HG02840 (cell line): ENCODE data around the gene GRIK3.

ENCODE experiments used
- ATAC-seq: cut with Tn5 transposase; IDR thresholded peaks from one replicate; pipeline ENCODE4 v1.9.1; 2021; ENCODE audit warnings: mild to moderate bottlenecking, moderate library complexity, moderate number of reproducible peaks; ENCODE audit not compliant: unreplicated experiment, low FRiP score

The GRIK3 gene

GRCh38 chr1:36984026-36984425, 50.3 kb downstream of the GRIK3 start:
- no peak for ATAC-seq

DNA sequence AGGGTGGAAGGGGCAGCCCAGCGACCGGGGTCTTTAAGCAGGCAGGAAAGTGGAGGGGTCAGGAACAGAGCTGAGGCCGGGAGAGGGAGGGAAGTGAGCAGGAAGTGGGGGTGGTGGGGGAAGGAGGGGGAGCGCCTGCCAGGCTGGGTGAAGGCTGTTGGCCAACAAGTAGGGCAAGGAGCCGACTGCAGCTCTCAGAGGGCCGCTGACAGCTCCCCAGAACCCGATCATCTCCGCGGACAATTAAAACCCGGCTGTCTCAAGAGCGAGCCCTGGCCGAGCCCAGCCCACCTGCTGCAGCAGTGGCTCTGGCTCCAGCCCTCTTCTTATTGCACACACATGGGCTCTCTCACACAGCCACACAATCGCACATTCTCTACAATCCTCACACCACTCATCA, 51.6 kb downstream of the GRIK3 start:
- ATAC-seq, result no peak

DNA sequence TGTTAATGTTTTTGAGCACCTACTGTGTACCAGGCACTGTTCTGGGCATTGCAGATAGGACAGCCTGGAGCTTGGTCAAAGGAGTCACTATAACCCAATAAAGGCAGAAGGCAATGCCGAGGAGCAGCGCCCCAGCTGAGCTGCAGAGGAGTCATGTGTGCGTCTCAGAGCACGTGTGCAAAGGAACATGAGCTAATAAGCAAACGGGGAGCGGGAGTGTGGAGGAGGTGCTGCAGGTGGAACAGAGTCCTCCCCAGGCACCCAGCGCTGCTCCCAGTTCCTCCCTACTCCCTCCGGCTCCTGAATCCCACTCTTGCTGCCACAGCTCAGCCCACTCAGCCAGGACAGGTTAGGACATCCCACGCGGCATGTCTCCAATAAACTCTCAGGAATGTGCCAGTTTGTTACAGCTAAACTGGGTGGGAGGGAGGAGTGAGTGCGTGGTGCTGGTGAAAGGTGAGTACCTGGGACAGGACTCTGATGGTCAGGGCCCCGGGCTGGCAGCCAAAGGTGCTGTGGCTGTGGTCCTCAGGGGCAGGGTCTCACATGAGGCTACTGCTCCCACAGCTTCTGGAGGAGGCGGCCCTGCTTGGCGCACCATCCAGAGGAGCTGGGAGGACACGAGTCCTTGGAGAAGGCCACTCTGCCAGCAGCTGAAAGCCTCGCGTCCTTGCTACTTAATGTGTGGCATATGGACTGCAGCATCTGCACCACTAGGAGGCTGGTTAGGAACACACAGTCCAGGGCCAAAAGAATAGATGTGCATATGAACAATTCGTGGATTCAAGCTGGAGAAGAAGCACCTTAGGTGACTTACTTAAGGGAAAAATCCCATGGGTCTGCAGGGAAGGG, 52.3 kb downstream of the GRIK3 start:
- ATAC-seq, result no peak

DNA sequence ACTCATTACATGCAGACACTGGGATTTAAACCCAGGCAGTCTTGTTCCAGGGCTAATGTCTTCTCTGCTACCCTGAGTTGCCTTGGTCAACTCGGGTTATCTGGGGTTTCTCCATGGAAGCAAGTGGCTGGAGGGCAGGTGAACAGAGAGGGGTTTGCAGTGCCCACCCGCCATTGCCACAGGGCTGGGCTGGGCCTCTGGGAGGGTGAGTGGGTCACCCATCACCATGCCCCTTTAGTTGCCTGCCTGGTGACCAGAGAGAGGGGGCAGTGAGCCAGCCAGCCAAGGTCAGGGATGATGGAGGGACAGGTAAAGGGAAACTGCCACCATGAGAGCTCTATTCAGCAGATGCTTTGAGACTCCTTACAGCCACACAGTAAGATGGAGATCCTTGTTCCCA, 53.2 kb downstream of the GRIK3 start:
- ATAC-seq, result no peak

DNA sequence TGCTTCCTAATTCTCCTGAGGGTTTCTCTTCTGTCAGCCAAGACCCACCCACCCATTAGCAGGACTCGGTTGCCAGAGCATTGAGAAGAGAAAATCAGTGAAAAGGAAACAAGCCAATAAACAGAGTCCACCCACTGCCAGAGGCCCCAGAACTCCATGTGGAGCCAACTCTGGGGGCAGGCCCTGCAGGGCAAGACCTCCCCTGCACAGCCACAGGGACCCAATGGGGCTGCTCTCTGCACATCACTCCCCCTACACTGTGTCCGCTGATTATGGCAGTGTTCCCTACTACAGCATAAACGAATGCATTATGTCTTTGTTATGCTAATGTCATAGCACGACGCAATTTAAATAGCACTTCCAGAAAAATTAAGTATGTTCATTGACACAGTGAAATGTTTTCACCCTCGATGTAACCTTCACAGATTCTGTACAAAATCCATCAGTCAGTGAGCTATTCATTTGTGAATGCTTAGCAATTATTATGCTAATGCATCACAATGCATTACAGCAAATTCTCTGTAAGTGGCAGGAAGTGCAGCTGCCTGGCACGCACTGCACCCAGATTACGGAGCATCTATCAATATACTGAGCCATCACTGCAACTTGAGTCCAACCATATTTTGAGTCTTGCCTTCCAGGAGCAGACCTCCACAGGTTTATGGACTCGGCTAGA, 56.4 kb downstream of the GRIK3 start:
- no peak for ATAC-seq

DNA sequence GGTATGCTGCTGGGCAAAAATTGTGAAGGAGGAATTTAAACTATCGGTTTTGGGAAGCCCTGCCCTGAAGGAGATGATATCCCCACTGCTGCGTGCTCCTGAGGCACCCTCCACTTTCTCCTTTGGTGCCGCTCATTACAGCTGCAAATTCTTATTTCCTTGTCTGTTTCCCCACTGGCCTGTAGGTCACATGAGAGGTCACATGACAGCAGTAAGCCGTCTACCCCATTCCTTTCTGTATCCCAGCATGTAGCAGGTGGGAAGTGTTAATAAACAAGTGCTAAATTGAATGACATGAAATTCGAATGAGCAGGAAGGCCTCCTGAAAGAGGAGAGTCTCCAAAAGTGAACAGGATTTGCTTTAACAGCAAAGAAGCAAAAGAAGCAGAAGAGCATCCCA, 58.7 kb downstream of the GRIK3 start:
- ATAC-seq, result no peak

DNA sequence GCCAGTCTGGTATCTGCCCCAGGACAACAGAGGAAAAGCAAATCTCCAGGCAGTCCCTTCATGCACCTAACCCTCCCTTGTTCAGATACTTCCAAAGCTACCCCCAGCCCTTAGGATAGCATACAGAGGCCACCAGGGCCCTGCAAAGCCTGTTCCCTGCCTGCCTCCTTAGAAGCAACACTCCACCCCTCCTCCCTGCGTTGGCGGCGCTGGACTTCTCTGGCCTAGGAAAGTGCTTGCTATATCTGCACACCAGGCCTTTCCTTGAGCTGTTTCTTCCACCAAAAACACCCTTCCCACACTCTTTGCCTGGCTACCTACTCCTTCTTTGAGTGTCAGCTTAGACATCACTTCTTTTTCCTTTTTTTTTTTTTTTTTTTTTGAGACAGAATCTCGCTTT, 61.3 kb downstream of the GRIK3 start:
- no peak for ATAC-seq

DNA sequence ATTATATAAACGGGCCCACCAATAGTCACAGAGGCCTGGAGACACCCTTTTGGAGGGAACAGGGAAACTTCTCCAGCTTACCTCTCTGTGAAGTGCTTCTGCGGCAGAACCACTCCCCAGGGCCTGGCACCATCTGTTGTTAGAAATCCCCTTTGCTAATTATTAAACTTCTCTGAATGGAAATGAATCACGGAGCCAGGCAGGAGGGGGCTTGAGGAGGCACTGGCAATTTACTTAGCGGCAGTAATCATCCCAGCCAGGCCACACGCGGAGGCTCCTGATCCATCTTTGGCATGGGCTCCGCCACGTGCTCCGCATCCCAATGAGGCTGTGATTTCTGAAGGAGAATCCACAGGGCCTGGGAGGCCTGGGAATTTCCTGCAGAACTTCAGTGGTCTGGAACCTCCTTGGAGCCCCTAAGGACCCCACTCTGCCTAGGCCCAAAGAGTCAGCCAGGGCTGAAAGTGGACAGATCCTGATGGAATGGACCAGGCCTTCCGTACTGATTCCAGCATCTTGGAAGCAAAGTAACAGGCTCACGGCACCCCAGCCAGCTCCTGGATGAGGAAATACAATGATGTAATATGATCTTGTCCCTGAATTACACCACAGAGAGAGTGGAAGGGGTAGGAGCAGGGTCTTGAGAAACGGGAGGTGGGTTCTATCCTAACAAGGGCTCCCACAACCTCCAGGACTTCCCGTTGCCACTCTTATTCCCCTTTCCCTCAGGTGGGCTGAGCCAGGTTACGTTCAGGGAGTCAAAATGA, 62.3 kb downstream of the GRIK3 start:
- no peak for ATAC-seq

DNA sequence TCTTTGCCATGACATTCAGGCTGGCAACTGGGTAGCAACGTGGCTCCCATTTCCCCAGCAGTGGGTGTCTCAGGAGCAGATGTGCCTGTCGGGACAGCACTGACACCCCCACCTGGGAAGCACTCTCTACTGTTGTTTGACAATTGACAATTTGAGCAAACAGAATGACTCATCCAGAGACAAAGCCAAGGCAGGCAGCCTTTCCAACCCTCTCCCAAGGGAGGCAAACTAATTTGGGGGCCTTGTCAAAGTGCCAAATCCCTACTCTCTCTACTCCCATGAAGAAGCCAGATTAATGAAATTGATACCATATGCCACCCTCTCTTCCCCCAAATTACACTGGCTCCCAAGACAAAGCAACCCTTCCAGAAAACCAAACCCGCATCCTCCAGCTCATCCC, 65.6 kb downstream of the GRIK3 start:
- ATAC-seq, result no peak

DNA sequence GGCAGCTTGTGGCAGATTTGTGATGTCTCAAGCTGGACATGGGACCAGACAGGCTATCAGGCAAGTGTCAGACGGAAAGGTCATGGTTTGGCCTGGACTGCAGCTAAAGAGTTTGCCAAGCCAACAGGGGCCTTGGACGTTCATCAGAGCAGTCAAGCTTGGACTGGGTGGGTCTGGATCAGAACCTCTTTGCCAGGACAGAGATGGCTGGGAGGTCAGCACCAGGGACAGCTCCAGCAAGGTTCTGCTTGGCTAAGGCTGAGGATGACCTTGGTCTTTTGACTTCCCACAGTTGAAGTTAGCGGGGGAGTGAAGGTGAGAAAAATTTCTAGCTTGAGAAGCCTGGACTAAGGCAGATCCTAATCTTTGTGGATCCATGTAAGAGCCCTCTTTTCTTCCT, 68.1 kb downstream of the GRIK3 start:
- ATAC-seq, result no peak

DNA sequence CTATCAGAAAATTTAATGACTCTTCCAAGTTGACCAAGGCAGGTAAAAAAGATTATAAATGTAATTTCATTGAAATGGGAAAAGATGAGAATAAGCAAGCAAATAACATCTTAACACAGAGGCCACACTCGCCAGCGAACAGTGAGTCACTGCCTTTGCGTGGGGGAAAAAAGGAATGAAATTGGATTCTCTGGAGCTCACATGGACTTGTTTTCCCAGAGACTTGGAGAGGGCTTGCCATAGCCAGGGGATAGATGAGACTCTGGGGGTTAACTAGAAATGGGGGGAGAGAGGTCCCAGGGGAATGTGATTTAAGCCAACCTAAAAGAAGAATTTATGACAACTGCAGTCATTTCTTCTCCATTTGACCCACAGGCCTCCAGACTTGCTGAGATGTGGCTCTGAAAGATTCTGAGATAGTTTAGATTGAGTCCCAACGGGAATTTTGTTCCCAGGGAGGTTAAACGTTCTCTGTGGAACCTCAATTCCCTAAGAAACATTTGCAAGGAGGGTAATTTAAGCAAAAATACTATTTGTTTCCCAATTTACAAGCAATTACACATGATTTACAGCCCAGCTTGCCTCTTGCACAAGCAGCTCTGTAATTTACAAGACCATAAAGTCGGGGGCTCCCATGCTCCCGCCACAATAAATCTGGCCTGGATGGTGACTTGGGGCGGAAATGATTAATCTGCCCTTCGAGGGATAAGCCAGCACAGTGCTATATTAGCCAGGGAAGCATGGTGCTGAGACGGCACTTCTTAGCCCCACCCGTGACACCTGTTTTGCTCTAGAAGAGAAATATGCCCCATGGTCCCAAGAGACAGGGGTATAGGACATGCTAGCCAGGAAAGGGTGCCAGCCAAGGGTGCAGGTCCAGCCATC, 68.8 kb downstream of the GRIK3 start:
- ATAC-seq, result no peak

DNA sequence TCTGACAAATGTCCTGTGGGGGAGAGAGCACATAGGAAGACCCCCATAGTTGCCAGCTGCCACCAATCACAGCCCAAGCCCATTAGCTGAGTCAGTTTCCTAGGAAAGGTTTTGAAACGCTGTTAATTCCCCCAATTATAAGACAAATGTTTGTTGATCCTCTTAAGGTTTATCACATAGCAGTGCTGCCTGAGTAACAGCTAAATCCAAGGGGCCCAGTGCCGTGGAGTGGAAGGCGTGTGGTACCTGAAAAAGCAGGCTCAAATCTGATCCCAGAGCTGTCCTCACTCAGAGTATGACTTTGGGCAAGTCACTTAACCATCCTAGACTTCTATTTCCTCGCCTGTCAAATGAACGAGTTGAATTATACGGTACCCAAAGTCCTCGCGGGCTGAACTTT, 69.5 kb downstream of the GRIK3 start:
- no peak for ATAC-seq

DNA sequence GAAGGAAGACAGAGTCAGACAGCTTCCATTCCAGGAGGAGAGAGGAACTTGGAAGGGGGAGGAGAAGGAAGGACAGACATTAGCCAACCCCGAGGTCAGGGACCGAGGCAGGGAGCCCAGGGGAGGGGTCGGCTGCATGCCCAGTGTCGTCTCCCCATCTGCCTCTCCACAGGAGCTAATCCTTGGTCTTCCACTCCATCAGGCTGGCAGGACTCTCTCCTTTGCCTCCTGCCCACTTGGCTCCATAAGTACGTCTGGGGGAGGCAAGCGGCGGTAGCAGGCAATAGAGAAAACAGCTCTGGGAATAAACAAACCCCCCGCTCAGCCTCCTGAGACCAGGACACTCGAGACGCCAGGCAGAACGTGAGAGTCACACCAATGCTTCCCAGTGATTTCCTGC, 71.3 kb downstream of the GRIK3 start:
- ATAC-seq, result no peak

DNA sequence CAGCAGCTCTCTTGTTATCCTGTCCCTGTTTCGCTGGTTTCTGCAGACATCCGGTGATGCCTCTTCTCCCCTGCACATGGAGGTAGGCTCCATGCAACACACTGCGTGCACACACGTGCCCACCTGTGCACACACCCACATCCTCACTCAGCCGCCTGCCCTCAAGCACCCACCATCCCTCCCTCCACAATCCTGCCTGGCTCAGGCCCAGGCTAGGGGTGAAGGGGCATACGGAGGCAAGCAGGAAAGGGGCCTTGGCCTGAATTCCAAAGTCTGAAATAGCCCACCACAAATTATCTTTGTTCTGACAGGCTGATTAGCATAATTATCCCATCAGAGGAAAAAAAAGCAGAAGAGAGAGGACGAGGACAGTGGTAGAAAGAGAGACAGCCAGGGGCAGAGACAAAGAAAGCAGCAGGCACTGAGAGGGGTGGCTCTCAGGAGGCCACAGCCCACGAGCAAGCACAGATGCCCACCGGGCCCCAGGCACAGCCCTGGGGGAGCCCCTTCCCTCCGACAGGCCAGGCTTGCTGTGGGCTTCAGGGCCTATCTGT, 73.2 kb downstream of the GRIK3 start:
- ATAC-seq, result no peak

DNA sequence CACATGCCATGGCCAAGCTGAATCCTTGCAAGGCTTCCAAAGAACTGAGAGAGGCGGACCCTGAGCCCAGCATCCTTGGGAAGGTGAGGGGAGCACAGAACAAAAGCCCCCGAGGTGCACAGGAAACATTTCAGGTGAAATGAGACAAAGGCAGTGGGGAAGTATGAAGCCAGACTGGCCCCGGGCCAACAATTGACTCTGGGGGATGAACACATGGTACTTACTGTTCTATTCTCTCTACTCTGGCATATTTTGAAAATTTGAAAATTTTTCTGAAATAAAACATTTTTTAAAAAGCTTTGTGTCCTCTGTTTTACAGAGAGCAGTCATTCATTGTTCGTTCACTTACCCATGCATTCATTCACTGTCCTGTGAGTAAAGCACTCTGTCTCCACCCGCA, 77.7 kb downstream of the GRIK3 start:
- ATAC-seq, result no peak

- no peak for ATAC-seq
These were observed 79.3 kb downstream of the GRIK3 start for GRCh38 chr1:36955016-36955415.

GRCh38 chr1:36953061-36953460, 81.3 kb downstream of the GRIK3 start:
- ATAC-seq, result no peak

- ATAC-seq, result no peak
These were observed 82.6 kb downstream of the GRIK3 start for GRCh38 chr1:36951761-36952160.

GRCh38 chr1:36951292-36951750, 83.0 kb downstream of the GRIK3 start:
- ATAC-seq, result no peak
